ENCODE results near the gene ANAPC2.

ANAPC2 gene

GRCh38 chr9:137141050-137141810, 47.1 kb downstream of the ANAPC2 start:
- POLR2A ChIA-PET, result interaction anchor here (5.4 kb wide), 1 partner anchor 11 kb away, joined by 37 read pairs; no protein-coding TSS in a partner anchor
- CTCF ChIA-PET, result no interaction called here
- TF ChIP-seq BHLHE40 (IDR thresholded peaks at IDR 0.05; ENCODE audit: borderline replicate concordance), result no peak
- TF ChIP-seq ARNT (IDR thresholded peaks at IDR 0.05), result no peak
- TF ChIP-seq L3MBTL2 (conservative IDR thresholded peaks at IDR 0.05), result no peak
- no peak for TF ChIP-seq FOXA1 (IDR thresholded peaks at IDR 0.05)
- TF ChIP-seq LEF1 (IDR thresholded peaks at IDR 0.05; ENCODE audit: borderline replicate concordance), result no peak
- TF ChIP-seq ELF4 (IDR thresholded peaks at IDR 0.05), result no peak
- TF ChIP-seq FOXM1 (IDR thresholded peaks at IDR 0.05; ENCODE audit: borderline replicate concordance), result no peak
- TF ChIP-seq NFRKB (IDR thresholded peaks at IDR 0.05), result no peak
- no peak for TF ChIP-seq SP1 (IDR thresholded peaks at IDR 0.05)
- TF ChIP-seq, protein P1, sequence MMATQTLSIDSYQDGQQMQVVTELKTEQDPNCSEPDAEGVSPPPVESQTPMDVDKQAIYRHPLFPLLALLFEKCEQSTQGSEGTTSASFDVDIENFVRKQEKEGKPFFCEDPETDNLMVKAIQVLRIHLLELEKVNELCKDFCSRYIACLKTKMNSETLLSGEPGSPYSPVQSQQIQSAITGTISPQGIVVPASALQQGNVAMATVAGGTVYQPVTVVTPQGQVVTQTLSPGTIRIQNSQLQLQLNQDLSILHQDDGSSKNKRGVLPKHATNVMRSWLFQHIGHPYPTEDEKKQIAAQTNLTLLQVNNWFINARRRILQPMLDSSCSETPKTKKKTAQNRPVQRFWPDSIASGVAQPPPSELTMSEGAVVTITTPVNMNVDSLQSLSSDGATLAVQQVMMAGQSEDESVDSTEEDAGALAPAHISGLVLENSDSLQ (IDR thresholded peaks at IDR 0.05), result no peak
- no peak for TF ChIP-seq ZNF384 (IDR thresholded peaks at IDR 0.05)
- TF ChIP-seq FOXK2 (IDR thresholded peaks at IDR 0.05), result no peak
- no peak for TF ChIP-seq HDGF (IDR thresholded peaks at IDR 0.05; ENCODE audit: borderline replicate concordance)
- no peak for TF ChIP-seq CTBP1 (IDR thresholded peaks at IDR 0.05; ENCODE audit: borderline replicate concordance)
- no peak for TF ChIP-seq TARDBP (IDR thresholded peaks at IDR 0.05)
- no peak for DNase-seq (ENCODE audit: extremely low spot score)

DNA sequence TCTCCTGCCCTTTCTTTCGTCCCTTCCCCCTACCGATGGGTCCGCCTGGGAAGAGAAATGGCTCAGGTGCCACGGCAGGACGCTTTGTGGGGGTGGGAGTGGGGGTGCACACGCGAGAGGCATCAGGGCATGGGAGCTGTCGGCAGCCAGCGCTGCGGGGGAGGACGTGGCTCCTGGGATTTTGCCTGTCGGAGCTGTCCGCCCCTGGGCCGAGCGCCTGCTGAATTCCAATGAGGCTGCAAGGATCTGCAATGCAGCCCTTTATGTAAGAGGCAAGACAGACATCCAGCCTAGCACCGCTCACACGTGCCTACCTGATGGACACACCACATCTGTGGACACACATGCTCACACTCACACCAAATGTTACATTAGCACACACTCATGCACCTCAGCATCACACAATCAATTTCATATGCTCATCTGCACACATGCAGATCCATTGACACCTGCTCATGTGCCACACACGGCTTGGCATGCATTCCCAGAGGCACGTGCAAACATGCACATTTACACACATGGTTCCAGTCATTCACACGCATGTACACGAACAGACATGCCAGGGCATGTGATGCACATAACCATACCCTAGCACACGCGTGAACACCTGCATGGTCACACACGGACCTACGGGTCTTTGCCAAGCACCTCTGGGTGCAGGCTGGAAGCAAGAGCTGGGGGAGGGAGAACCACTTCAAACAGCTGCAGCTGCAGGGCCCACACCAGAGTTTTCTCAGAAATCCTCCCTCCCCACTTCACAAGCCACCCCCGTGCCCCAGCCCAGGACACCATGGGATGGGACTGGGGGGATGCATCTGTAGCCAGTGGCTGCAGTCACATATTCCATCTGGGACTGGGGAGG, 48.0 kb downstream of the ANAPC2 start:
- ChIA-PET POLR2A (interaction anchor here (1.2 to 5.4 kb wide), 2 partner anchors 10 to 13 kb away, joined by 4 to 37 read pairs; no protein-coding TSS in a partner anchor), CTCF (no interaction called here)
- DNase-seq (ENCODE audit: extremely low spot score), result no peak
- no peak for TF ChIP-seq TARDBP (IDR thresholded peaks at IDR 0.05)
- TF ChIP-seq SUZ12 (IDR thresholded peaks at IDR 0.05), result no peak
- TF ChIP-seq SP1 (IDR thresholded peaks at IDR 0.05), result no peak
- TF ChIP-seq LEF1 (IDR thresholded peaks at IDR 0.05; ENCODE audit: borderline replicate concordance), result no peak
- no peak for TF ChIP-seq CTBP1 (IDR thresholded peaks at IDR 0.05; ENCODE audit: borderline replicate concordance)
- TF ChIP-seq FOXA1 (IDR thresholded peaks at IDR 0.05), result no peak
- TF ChIP-seq, protein P1 (IDR thresholded peaks at IDR 0.05), result no peak
- no peak for TF ChIP-seq ARNT (IDR thresholded peaks at IDR 0.05)
- TF ChIP-seq HDGF (IDR thresholded peaks at IDR 0.05; ENCODE audit: borderline replicate concordance), result no peak
- no peak for TF ChIP-seq L3MBTL2 (conservative IDR thresholded peaks at IDR 0.05)
- TF ChIP-seq BHLHE40 (IDR thresholded peaks at IDR 0.05; ENCODE audit: borderline replicate concordance), result no peak
- TF ChIP-seq FOXM1 (IDR thresholded peaks at IDR 0.05; ENCODE audit: borderline replicate concordance), result no peak
- no peak for TF ChIP-seq FOXK2 (IDR thresholded peaks at IDR 0.05)

- ChIA-PET POLR2A (interaction anchor here (1.2 to 5.4 kb wide), 2 partner anchors 9 to 12 kb away, joined by 4 to 37 read pairs; no protein-coding TSS in a partner anchor), CTCF (no interaction called here)
- TF ChIP-seq L3MBTL2 (conservative IDR thresholded peaks at IDR 0.05), result no peak
- TF ChIP-seq FOXK2 (IDR thresholded peaks at IDR 0.05), result no peak
- TF ChIP-seq ZNF384 (IDR thresholded peaks at IDR 0.05), result no peak
- TF ChIP-seq ARNT (IDR thresholded peaks at IDR 0.05), result no peak
- TF ChIP-seq SUZ12 (IDR thresholded peaks at IDR 0.05), result no peak
- TF ChIP-seq TARDBP (IDR thresholded peaks at IDR 0.05), result no peak
- TF ChIP-seq HDGF (IDR thresholded peaks at IDR 0.05; ENCODE audit: borderline replicate concordance), result no peak
- TF ChIP-seq NFRKB (IDR thresholded peaks at IDR 0.05), result no peak
- TF ChIP-seq SP1 (IDR thresholded peaks at IDR 0.05), result no peak
- no peak for TF ChIP-seq LEF1 (IDR thresholded peaks at IDR 0.05; ENCODE audit: borderline replicate concordance)
- TF ChIP-seq CTBP1 (IDR thresholded peaks at IDR 0.05; ENCODE audit: borderline replicate concordance), result no peak
- no peak for TF ChIP-seq BHLHE40 (IDR thresholded peaks at IDR 0.05; ENCODE audit: borderline replicate concordance)
- TF ChIP-seq ELF4 (IDR thresholded peaks at IDR 0.05), result no peak
- DNase-seq (ENCODE audit: extremely low spot score), result no peak
These were observed 48.8 kb downstream of the ANAPC2 start for GRCh38 chr9:137139468-137140150.

GRCh38 chr9:137138722-137139467, 49.5 kb downstream of the ANAPC2 start, which contains the start of gene GRIN1:
TSS of gene GRIN1 (plus strand) at chr9:137139154. CDS start at chr9:137139487, 333 bp downstream.
- no peak for DNase-seq (ENCODE audit: extremely low spot score)
- TF ChIP-seq L3MBTL2 (conservative IDR thresholded peaks at IDR 0.05) (no peak), ELF4 (IDR thresholded peaks at IDR 0.05) (no peak), BHLHE40 (IDR thresholded peaks at IDR 0.05; ENCODE audit: borderline replicate concordance) (no peak), SUZ12 (IDR thresholded peaks at IDR 0.05) (no peak), NFRKB (IDR thresholded peaks at IDR 0.05) (no peak), TARDBP (IDR thresholded peaks at IDR 0.05) (no peak), ARNT (IDR thresholded peaks at IDR 0.05) (no peak), ZNF384 (IDR thresholded peaks at IDR 0.05) (no peak), CTBP1 (IDR thresholded peaks at IDR 0.05; ENCODE audit: borderline replicate concordance) (no peak), HDGF (IDR thresholded peaks at IDR 0.05; ENCODE audit: borderline replicate concordance) (no peak), FOXM1 (IDR thresholded peaks at IDR 0.05; ENCODE audit: borderline replicate concordance) (no peak), FOXA1 (IDR thresholded peaks at IDR 0.05) (no peak)
- TF ChIP-seq, protein P1 (IDR thresholded peaks at IDR 0.05), result no peak
- ChIA-PET POLR2A (interaction anchor here (0.6 to 5.4 kb wide), 6 partner anchors 9 to 102 kb away, joined by 3 to 37 read pairs (median 4); partner anchors contain the start of gene TUBB4B), CTCF (interaction anchor here (1.8 kb wide), 1 partner anchor 12 kb away, joined by 7 read pairs; no protein-coding TSS in a partner anchor)

Measured in HEK293T (cell line).